Osteoblast (primary cell): ENCODE results near the gene SPOP. TPM values are rescaled to one million over a fixed set of nuclear protein-coding genes. Genes with fewer than 3 reads are reported as not detected.

Experiments used
- DNase-seq: peaks from one replicate; pipeline ENCODE4 v3.0.0; 2011; ENCODE audit warnings: low spot score, mixed read lengths; ENCODE audit not compliant: insufficient read length; ENCODE audit errors: missing footprints
- H2AFZ ChIP-seq: 2 replicates; pipeline ENCODE4 v1.6.0; 2011; ENCODE audit warnings: mild to moderate bottlenecking, low read length
- H3K27ac ChIP-seq: 2 replicates; pipeline ENCODE4 v1.5.1; 2011; ENCODE audit warnings: mild to moderate bottlenecking, low read depth, low read length, moderate library complexity
- H3K27me3 ChIP-seq: 2 replicates; pipeline ENCODE4 v1.6.0; 2012; ENCODE audit warnings: mild to moderate bottlenecking, control low read depth, inconsistent platforms, low read length, moderate library complexity; ENCODE audit not compliant: insufficient read depth
- H3K36me3 ChIP-seq: 2 replicates; pipeline ENCODE4 v1.5.1; 2011; ENCODE audit warnings: mild to moderate bottlenecking, low read length, control low read depth, moderate library complexity; ENCODE audit not compliant: insufficient read depth
- H3K4me1 ChIP-seq: 2 replicates; pipeline ENCODE4 v1.5.1; 2011; ENCODE audit warnings: mild to moderate bottlenecking, low read length, control low read depth, moderate library complexity; ENCODE audit not compliant: insufficient read depth
- H3K4me2 ChIP-seq: 2 replicates; pipeline ENCODE4 v1.6.0; 2011; ENCODE audit warnings: mild to moderate bottlenecking, low read length; ENCODE audit not compliant: insufficient read depth
- H3K4me3 ChIP-seq: fragments of 200-600 bp; sonication (generic); 3 replicates; pipeline ENCODE4 v1.5.1; 2012; ENCODE audit warnings: mild to moderate bottlenecking, low read length, inconsistent platforms; ENCODE audit not compliant: insufficient read depth
- H3K79me2 ChIP-seq: 2 replicates; pipeline ENCODE4 v1.6.0; 2012; ENCODE audit warnings: mild to moderate bottlenecking, low read length, control low read depth, inconsistent platforms; ENCODE audit not compliant: insufficient read depth
- H3K9me3 ChIP-seq: 2 replicates; pipeline ENCODE4 v1.5.1; 2011; ENCODE audit warnings: low read depth, low read length, control low read depth
- H4K20me1 ChIP-seq: 2 replicates; pipeline ENCODE4 v1.6.0; 2012; ENCODE audit warnings: mild to moderate bottlenecking, low read length, control low read depth; ENCODE audit not compliant: insufficient read depth
- total RNA-seq: library from RNA; depleted of rRNA; stranded (reverse); fragments of >200 nt; gene quantifications from 2 replicates; pipeline ENCODE4 v1.2.3, GENCODE V29; 2012
- TF ChIP-seq, protein P1 (sequence below): IDR thresholded peaks from 2 replicates; pipeline ENCODE4 v1.5.1; 2011; ENCODE audit warnings: mild to moderate bottlenecking, low read depth, low read length, moderate library complexity; ENCODE audit errors: extremely low read depth

Gene SPOP
- total RNA-seq, 1 donor, result 55.7 TPM

DNA sequence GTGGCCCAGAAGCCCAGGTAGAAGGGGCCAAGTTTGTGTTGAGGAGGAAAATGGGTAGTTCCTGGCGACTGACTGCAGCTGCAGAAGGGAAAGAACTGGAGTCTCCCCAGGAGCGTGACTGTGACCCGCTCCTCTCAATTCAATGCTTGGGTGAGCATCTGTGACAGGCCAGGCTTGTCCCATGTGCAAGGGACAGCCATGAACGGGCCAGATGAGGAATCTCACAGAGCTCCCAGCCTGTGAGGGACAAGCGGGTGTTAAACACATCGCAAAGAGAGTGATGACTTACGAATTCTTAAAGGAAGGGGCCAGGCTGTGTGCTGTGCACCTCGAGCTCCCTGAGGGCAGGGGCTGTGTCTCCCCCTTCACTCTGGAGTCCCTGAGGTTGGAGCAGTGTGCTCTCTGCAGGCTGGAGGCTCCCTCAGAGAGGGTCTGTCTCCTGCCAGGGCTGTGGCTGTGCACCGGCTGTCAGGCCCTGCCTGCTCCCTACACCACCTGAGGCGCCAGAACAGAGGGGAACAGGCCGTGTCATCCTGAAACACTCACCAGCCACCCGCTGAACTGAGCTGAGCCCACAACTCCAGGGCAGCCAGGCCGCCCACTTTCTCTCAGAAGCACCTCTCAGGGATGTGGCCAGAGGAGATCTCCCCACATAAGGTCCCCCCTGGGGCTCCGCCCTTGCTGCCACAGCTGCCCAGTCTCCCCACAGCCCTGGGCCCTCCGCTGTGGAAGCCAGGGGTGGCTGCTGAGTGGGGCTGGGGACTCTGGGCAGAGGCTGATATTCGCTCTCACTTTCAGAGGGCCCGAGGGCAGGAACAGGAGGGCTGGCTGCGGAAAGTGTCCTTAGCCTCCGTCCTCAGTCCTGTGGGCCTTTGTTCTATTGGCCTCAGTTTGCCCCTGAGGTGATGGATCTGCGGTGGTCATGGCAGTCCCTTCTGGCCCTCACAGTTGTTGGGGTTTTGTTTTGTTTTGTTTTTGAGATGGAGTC, 127.9 kb downstream of the SPOP start:
- no peaks in the 10 kb centered on the region for H4K20me1 ChIP-seq
- no peaks in the 10 kb centered on the region for H3K79me2 ChIP-seq
- peaks cover 24% of the 10 kb centered on the region for H3K27me3 ChIP-seq
- H3K9me3 ChIP-seq, result no peaks in the 10 kb centered on the region
- H3K27ac ChIP-seq, result no peak overlapping the region
- TF ChIP-seq, protein P1, sequence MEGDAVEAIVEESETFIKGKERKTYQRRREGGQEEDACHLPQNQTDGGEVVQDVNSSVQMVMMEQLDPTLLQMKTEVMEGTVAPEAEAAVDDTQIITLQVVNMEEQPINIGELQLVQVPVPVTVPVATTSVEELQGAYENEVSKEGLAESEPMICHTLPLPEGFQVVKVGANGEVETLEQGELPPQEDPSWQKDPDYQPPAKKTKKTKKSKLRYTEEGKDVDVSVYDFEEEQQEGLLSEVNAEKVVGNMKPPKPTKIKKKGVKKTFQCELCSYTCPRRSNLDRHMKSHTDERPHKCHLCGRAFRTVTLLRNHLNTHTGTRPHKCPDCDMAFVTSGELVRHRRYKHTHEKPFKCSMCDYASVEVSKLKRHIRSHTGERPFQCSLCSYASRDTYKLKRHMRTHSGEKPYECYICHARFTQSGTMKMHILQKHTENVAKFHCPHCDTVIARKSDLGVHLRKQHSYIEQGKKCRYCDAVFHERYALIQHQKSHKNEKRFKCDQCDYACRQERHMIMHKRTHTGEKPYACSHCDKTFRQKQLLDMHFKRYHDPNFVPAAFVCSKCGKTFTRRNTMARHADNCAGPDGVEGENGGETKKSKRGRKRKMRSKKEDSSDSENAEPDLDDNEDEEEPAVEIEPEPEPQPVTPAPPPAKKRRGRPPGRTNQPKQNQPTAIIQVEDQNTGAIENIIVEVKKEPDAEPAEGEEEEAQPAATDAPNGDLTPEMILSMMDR, result no peak
- no peaks in the 10 kb centered on the region for H3K4me1 ChIP-seq
- no peak overlapping the region for H3K4me2 ChIP-seq
- no peak overlapping the region for H3K4me3 ChIP-seq
- H3K36me3 ChIP-seq, result no peaks in the 10 kb centered on the region
- no peak overlapping the region for H2AFZ ChIP-seq
- peak; percentile 66 for DNase-seq

DNA sequence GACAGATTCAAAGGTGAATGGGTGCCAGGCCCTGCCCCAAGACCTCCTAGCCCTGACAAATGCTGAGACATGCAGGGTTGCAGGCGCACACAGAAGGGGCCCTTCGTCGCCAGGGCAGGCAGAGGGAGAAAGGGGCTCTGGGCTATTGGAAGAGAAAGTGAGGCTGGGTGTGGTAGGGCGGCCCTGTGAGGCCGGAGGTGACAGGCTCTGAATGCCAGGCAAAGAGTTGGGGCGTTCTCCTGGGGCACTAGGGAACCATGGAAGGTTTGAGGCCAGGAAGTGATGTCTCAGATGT, 128.6 kb downstream of the SPOP start:
- Histone ChIP-seq H3K79me2 (no peaks in the 10 kb centered on the region), H3K27ac (no peak overlapping the region), H3K4me1 (no peaks in the 10 kb centered on the region), H4K20me1 (no peaks in the 10 kb centered on the region), H3K9me3 (no peaks in the 10 kb centered on the region), H3K36me3 (no peaks in the 10 kb centered on the region), H2AFZ (no peak overlapping the region), H3K27me3 (peaks cover 24% of the 10 kb centered on the region), H3K4me2 (no peak overlapping the region), H3K4me3 (no peak overlapping the region)
- peak; percentile 41 for DNase-seq
- TF ChIP-seq, protein P1, result no peak

Other genes starting within 250 kb of the SPOP start
- gene NGFR, start 182.8 kb downstream of the SPOP start, total RNA-seq, result under 0.01 and 0.29 TPM in 2 replicates
- gene NXPH3, start 102.2 kb downstream of the SPOP start, total RNA-seq, result 1.8 and 3.3 TPM in 2 replicates
- gene SLC35B1, start 29.9 kb upstream of the SPOP start, total RNA-seq, result 43.6 and 48.1 TPM in 2 replicates
- gene FAM117A, start 86.0 kb upstream of the SPOP start, total RNA-seq, result 5.3 and 8.7 TPM in 2 replicates
- 50.7 and 51.4 TPM in 2 replicates for gene KAT7, start 110.6 kb upstream of the SPOP start, total RNA-seq
- not detected in 2 replicates for gene TAC4, start 170.0 kb upstream of the SPOP start, total RNA-seq